GM18505 (cell line): ENCODE measurements around the gene ZNF528.

Source experiments
- ATAC-seq: cut with Tn5 transposase; IDR thresholded peaks from one replicate; pipeline ENCODE4 v1.9.1; 2021; ENCODE audit not compliant: unreplicated experiment
- POLR2A ChIP-seq: IDR thresholded peaks from 4 replicates; pipeline ENCODE4 v1.6.1; 2011; ENCODE audit warnings: borderline replicate concordance; ENCODE audit not compliant: insufficient read depth, insufficient read length; ENCODE audit errors: extremely low read depth

Gene ZNF528

GRCh38 chr19:52453324-52454094 lies 55.9 kb downstream of the ZNF528 start, which contains the start of gene ZNF578:
TSS of gene ZNF578 (plus strand) at chr19:52453553. CDS start at chr19:52501846, 48,293 bp downstream.
- TF ChIP-seq POLR2A = no peak
- no peak for ATAC-seq

GRCh38 chr19:52464798-52465470 lies 67.3 kb downstream of the ZNF528 start:
- no peak for ATAC-seq
- no peak for TF ChIP-seq POLR2A
